Astrocyte (in vitro differentiated cells and primary cell): ENCODE results near the gene CPXM1. TPM values are rescaled to one million over a fixed set of nuclear protein-coding genes. Genes with fewer than 3 reads are reported as not detected.
A peak's percentile ranks its signal among the peaks of the same experiment; 100 is the strongest.

Source experiments
- DNase-seq: peaks from one replicate; pipeline ENCODE4 v3.0.0-alpha.2; 2010; ENCODE audit warnings: low read depth
- FAIRE-seq: peaks from 2 replicates; lab custom pipeline; 2011; peaks lifted over from hg19 to GRCh38; lab: Jason Lieb, UNC
- H2AFZ ChIP-seq: 2 replicates; pipeline ENCODE4 v1.6.0; 2012; ENCODE audit warnings: low read depth, low read length, inconsistent platforms
- H3K27ac ChIP-seq: 2 replicates; pipeline ENCODE4 v1.5.1; 2011; ENCODE audit warnings: low read depth, low read length, inconsistent platforms
- H3K27me3 ChIP-seq: 2 replicates; pipeline ENCODE4 v1.6.0; 2011; ENCODE audit warnings: low read length, inconsistent platforms; ENCODE audit not compliant: insufficient read depth
- H3K36me3 ChIP-seq: 2 replicates; pipeline ENCODE4 v1.5.1; 2011; ENCODE audit warnings: low read length, inconsistent platforms; ENCODE audit not compliant: insufficient read depth
- H3K4me1 ChIP-seq: 2 replicates; pipeline ENCODE4 v1.5.1; 2011; ENCODE audit warnings: low read length, inconsistent platforms; ENCODE audit not compliant: insufficient read depth
- H3K4me2 ChIP-seq: 2 replicates; pipeline ENCODE4 v1.6.0; 2012; ENCODE audit warnings: low read length, inconsistent platforms
- H3K4me3 ChIP-seq: 2 replicates; pipeline ENCODE4 v1.5.1; 2011; ENCODE audit warnings: low read depth, mild to moderate bottlenecking, low read length, inconsistent platforms; ENCODE audit not compliant: insufficient read depth
- H3K79me2 ChIP-seq: 2 replicates; pipeline ENCODE4 v1.6.0; 2012; ENCODE audit warnings: mild to moderate bottlenecking, low read length, inconsistent platforms; ENCODE audit not compliant: insufficient read depth
- H3K9ac ChIP-seq: 2 replicates; pipeline ENCODE4 v1.6.0; 2012; ENCODE audit warnings: mild to moderate bottlenecking, low read length, inconsistent platforms
- H3K9me3 ChIP-seq: 2 replicates; pipeline ENCODE4 v1.5.1; 2012; ENCODE audit warnings: low read depth, mild to moderate bottlenecking, low read length, inconsistent platforms; ENCODE audit not compliant: insufficient read depth
- H4K20me1 ChIP-seq: 2 replicates; pipeline ENCODE4 v1.6.0; 2012; ENCODE audit warnings: low read length, inconsistent platforms; ENCODE audit not compliant: insufficient read depth
- H3K27ac Mint-ChIP-seq: one replicate; pipeline ENCODE4 v1.8.0; 2021; ENCODE audit warnings: mild to moderate bottlenecking, mixed read lengths; ENCODE audit not compliant: unreplicated experiment
- H3K27me3 Mint-ChIP-seq: one replicate; pipeline ENCODE4 v1.8.0; 2021; ENCODE audit warnings: low read depth, mixed read lengths; ENCODE audit not compliant: unreplicated experiment
- H3K36me3 Mint-ChIP-seq: one replicate; pipeline ENCODE4 v1.8.0; 2021; ENCODE audit warnings: low read depth, mixed read lengths; ENCODE audit not compliant: unreplicated experiment
- H3K4me1 Mint-ChIP-seq: one replicate; pipeline ENCODE4 v1.8.0; 2021; ENCODE audit warnings: low read depth, mixed read lengths; ENCODE audit not compliant: unreplicated experiment
- H3K4me3 Mint-ChIP-seq: one replicate; pipeline ENCODE4 v1.8.0; 2021; ENCODE audit warnings: mild to moderate bottlenecking, moderate library complexity, mixed read lengths; ENCODE audit not compliant: unreplicated experiment
- H3K9me3 Mint-ChIP-seq: one replicate; pipeline ENCODE4 v1.8.0; 2021; ENCODE audit warnings: mild to moderate bottlenecking, mixed read lengths; ENCODE audit not compliant: unreplicated experiment
- CTCF ChIP-seq: IDR thresholded peaks from 2 replicates; pipeline ENCODE4 v1.5.1; 2011; ENCODE audit warnings: low read depth, mild to moderate bottlenecking, inconsistent platforms, low read length, moderate library complexity; ENCODE audit not compliant: insufficient read depth
- EZH2 ChIP-seq: IDR thresholded peaks from 2 replicates; pipeline ENCODE4 v1.6.1; 2012; ENCODE audit warnings: mild to moderate bottlenecking, low read length, inconsistent platforms; ENCODE audit not compliant: insufficient read depth
- total RNA-seq: library from RNA; stranded (reverse); gene quantifications from 2 replicates; pipeline ENCODE4 v1.2.1, GENCODE V29; 2021

Gene CPXM1
- total RNA-seq, 1 donor from 2014 or later: 10.9 TPM

- H3K4me1 ChIP-seq: peaks cover 16% of the 10 kb centered on the region
- Mint-ChIP-seq H3K27me3 (peaks cover 57% of the 10 kb centered on the region), H3K36me3 (peaks cover 3% of the 10 kb centered on the region), H3K4me3 (peak overlapping the region; percentile 64), H3K4me1 (peaks cover 10% of the 10 kb centered on the region), H3K27ac (no peak overlapping the region), H3K9me3 (peaks cover 25% of the 10 kb centered on the region)
- TF ChIP-seq CTCF (no peak), EZH2 (no peak)
- no peaks in the 10 kb centered on the region for H3K79me2 ChIP-seq
- peaks cover 11% of the 10 kb centered on the region for H3K9me3 ChIP-seq
- FAIRE-seq (no peak), DNase-seq (no peak)
- H2AFZ ChIP-seq: no peak overlapping the region
- H3K4me3 ChIP-seq: no peak overlapping the region
- no peaks in the 10 kb centered on the region for H3K36me3 ChIP-seq
- no peaks in the 10 kb centered on the region for H4K20me1 ChIP-seq
- peaks cover 54% of the 10 kb centered on the region for H3K27me3 ChIP-seq
- peak overlapping the region; percentile 94 for H3K4me2 ChIP-seq
- no peak overlapping the region for H3K27ac ChIP-seq
- H3K9ac ChIP-seq: no peak overlapping the region
Observed at GRCh38 chr20:2801286-2801728, 880 bp upstream of the CPXM1 start.

- peak overlapping the region; percentile 78 for H2AFZ ChIP-seq
- Mint-ChIP-seq H3K27me3 (peaks cover 48% of the 10 kb centered on the region), H3K27ac (no peak overlapping the region), H3K4me1 (peaks cover 3% of the 10 kb centered on the region), H3K4me3 (peak overlapping the region; percentile 82), H3K36me3 (peaks cover 3% of the 10 kb centered on the region), H3K9me3 (peaks cover 20% of the 10 kb centered on the region)
- no peaks in the 10 kb centered on the region for H3K36me3 ChIP-seq
- H3K4me1 ChIP-seq: peaks cover 8% of the 10 kb centered on the region
- H3K27ac ChIP-seq: no peak overlapping the region
- peak overlapping the region; percentile 46 for H3K9ac ChIP-seq
- H3K27me3 ChIP-seq: peaks cover 40% of the 10 kb centered on the region
- no peaks in the 10 kb centered on the region for H3K79me2 ChIP-seq
- H3K4me2 ChIP-seq: peak overlapping the region; percentile 94
- H4K20me1 ChIP-seq: no peaks in the 10 kb centered on the region
- TF ChIP-seq EZH2: peak; percentile 85
- TF ChIP-seq CTCF: no peak
- peaks cover 11% of the 10 kb centered on the region for H3K9me3 ChIP-seq
- no peak for DNase-seq
- peak overlapping the region; percentile 62 for H3K4me3 ChIP-seq
- no peak for FAIRE-seq
Observed at GRCh38 chr20:2799688-2800520, 523 bp downstream of the CPXM1 start.

GRCh38 chr20:2799271-2799670 lies 1.2 kb downstream of the CPXM1 start:
- H3K27me3 Mint-ChIP-seq: peaks cover 48% of the 10 kb centered on the region
- DNase-seq (no peak), FAIRE-seq (no peak)
- no peaks in the 10 kb centered on the region for H4K20me1 ChIP-seq
- H3K4me1 Mint-ChIP-seq: peaks cover 3% of the 10 kb centered on the region
- peaks cover 20% of the 10 kb centered on the region for H3K9me3 Mint-ChIP-seq
- no peaks in the 10 kb centered on the region for H3K79me2 ChIP-seq
- peak overlapping the region; percentile 62 for H3K4me3 ChIP-seq
- H3K27me3 ChIP-seq: peaks cover 36% of the 10 kb centered on the region
- H3K36me3 ChIP-seq: no peaks in the 10 kb centered on the region
- peak overlapping the region; percentile 82 for H3K4me3 Mint-ChIP-seq
- TF ChIP-seq CTCF: no peak
- TF ChIP-seq EZH2: no peak
- H3K4me1 ChIP-seq: peaks cover 8% of the 10 kb centered on the region
- peak overlapping the region; percentile 46 for H3K9ac ChIP-seq
- peaks cover 11% of the 10 kb centered on the region for H3K9me3 ChIP-seq
- H3K27ac Mint-ChIP-seq: no peak overlapping the region
- H3K36me3 Mint-ChIP-seq: peaks cover 3% of the 10 kb centered on the region
- H3K27ac ChIP-seq: no peak overlapping the region
- H3K4me2 ChIP-seq: peak overlapping the region; percentile 94
- peak overlapping the region; percentile 78 for H2AFZ ChIP-seq
